HepG2 (cell line): ENCODE data around the gene ARMC3. TPM values are rescaled to one million over a fixed set of nuclear protein-coding genes. Genes with fewer than 3 reads are reported as not detected.

Experiments used
- ATAC-seq: fragments of 200-7000 bp; cut with Tn5 transposase; 3 replicates; pipeline ENCODE4 v1.9.1; 2020; ENCODE audit warnings: mild to moderate bottlenecking, moderate library complexity
- BruUV-seq: library from RNA; stranded (reverse); fragments of 400-500 nt; replicated peaks from 2 replicates; lab custom pipeline; 2021; lab: Mats Ljungman, UMichigan
- CTCF ChIA-PET: fragments of 300-600 bp; formaldehyde crosslinking; extraction: SDS; loops from one replicate; lab custom pipeline; 2021; ENCODE audit warnings: low total read pairs, inconsistent platforms, low intra/inter-chr PET ratio; lab: Yijun Ruan, JAX
- POLR2A ChIA-PET: fragments of 350-600 bp; sonication (Branson Sonifier 250); formaldehyde crosslinking; loops from one replicate; lab custom pipeline; 2020; ENCODE audit warnings: antibody characterized with exemption, inconsistent platforms; lab: Yijun Ruan, JAX
- DNase-seq: peaks from one replicate; pipeline ENCODE4 v3.0.0-alpha.2; 2015; ENCODE audit warnings: low spot score
- FAIRE-seq: peaks from 3 replicates; lab custom pipeline; 2011; peaks lifted over from hg19 to GRCh38; lab: Jason Lieb, UNC
- H2AFZ ChIP-seq: one replicate; pipeline ENCODE4 v1.6.1; 2011; ENCODE audit warnings: low read length, inconsistent platforms
- H3K27ac ChIP-seq: fragments of 300-600 bp; 3 replicates; pipeline ENCODE4 v1.8.0; 2011; ENCODE audit warnings: mixed run types, mild to moderate bottlenecking, mixed read lengths, low read length, inconsistent platforms; ENCODE audit not compliant: insufficient read depth; ENCODE audit errors: extremely low read length
- H3K27me3 ChIP-seq, 2 experiments: fragments of 200-600 bp in 1 of 2; 2 replicates in 1 of 2; 3 replicates in 1 of 2; pipeline versions ENCODE4 v1.6.0 to v1.8.0; 2011; ENCODE audit warnings: low read length in 2 of 2, mild to moderate bottlenecking in 2 of 2, moderate library complexity in 2 of 2, inconsistent platforms in 1 of 2; ENCODE audit not compliant: insufficient read depth in 2 of 2, control insufficient read depth in 1 of 2
- H3K36me3 ChIP-seq, 2 experiments: fragments of 200-600 bp in 1 of 2; replicated peaks in 1 of 2; 2 replicates in 1 of 2; 3 replicates in 1 of 2; pipeline versions ENCODE4 v1.5.1 to v1.8.0; 2011; ENCODE audit warnings: low read length in 2 of 2, inconsistent platforms in 1 of 2; ENCODE audit not compliant: insufficient read depth in 2 of 2, control insufficient read depth in 1 of 2
- H3K4me1 ChIP-seq: 2 replicates; pipeline ENCODE4 v1.5.1; 2012; ENCODE audit warnings: low read length, inconsistent platforms; ENCODE audit not compliant: insufficient read depth
- H3K4me2 ChIP-seq: 2 replicates; pipeline ENCODE4 v1.6.0; 2011; ENCODE audit warnings: low read depth, low read length, inconsistent platforms
- H3K4me3 ChIP-seq, 3 experiments: fragments of 200-600 bp in 1 of 3; sonication (generic), shearing (Covaris generic) in 1 of 3; replicated peaks in 1 of 3; 2 replicates each; pipeline ENCODE4 v1.5.1; 2011 to 2016; ENCODE audit warnings: low read length in 3 of 3, inconsistent platforms in 2 of 3, low read depth in 2 of 3, mild to moderate bottlenecking in 2 of 3, control low read depth in 1 of 3, mixed read lengths in 1 of 3; ENCODE audit not compliant: insufficient read depth in 1 of 3
- H3K79me2 ChIP-seq: one replicate; pipeline ENCODE4 v1.6.1; 2011; ENCODE audit warnings: low read length, inconsistent platforms; ENCODE audit not compliant: insufficient read depth
- H3K9ac ChIP-seq: 2 replicates; pipeline ENCODE4 v1.6.0; 2011; ENCODE audit warnings: mild to moderate bottlenecking, low read depth, low read length, inconsistent platforms; ENCODE audit not compliant: insufficient read depth
- H3K9me3 ChIP-seq: 2 replicates; pipeline ENCODE4 v1.5.1; 2012; ENCODE audit warnings: mild to moderate bottlenecking, low read length
- H4K20me1 ChIP-seq: 2 replicates; pipeline ENCODE4 v1.6.0; 2011; ENCODE audit warnings: inconsistent platforms, mild to moderate bottlenecking, low read length, moderate library complexity; ENCODE audit not compliant: insufficient read depth
- BCLAF1 ChIP-seq: fragments of 450-650 bp; IDR thresholded peaks from 2 replicates; pipeline ENCODE4 v1.6.1; 2017; ENCODE audit warnings: mild to moderate bottlenecking
- ETV5 ChIP-seq: IDR thresholded peaks from 2 replicates; pipeline ENCODE4 v1.6.1; 2018; ENCODE audit warnings: missing biosample characterization, missing genetic modification reagents, inconsistent platforms, borderline replicate concordance
- GRHL1 ChIP-seq: sonication (generic); formaldehyde crosslinking; conservative IDR thresholded peaks from 2 replicates; pipeline ENCODE4 v1.8.0; 2022; ENCODE audit warnings: missing genetic modification reagents
- MAFG ChIP-seq: sonication (generic); formaldehyde crosslinking; IDR thresholded peaks from 2 replicates; pipeline ENCODE4 v1.5.1; 2020; ENCODE audit warnings: mild to moderate bottlenecking, missing genetic modification reagents
- PAF1 ChIP-seq: IDR thresholded peaks from 2 replicates; pipeline ENCODE4 v1.6.1; 2016; ENCODE audit warnings: missing genetic modification reagents, missing compliant biosample characterization
- PAWR ChIP-seq: sonication (generic); formaldehyde crosslinking; IDR thresholded peaks from 2 replicates; pipeline ENCODE4 v1.4.0; 2020; ENCODE audit warnings: missing genetic modification reagents, mild to moderate bottlenecking, borderline replicate concordance
- REST ChIP-seq, 2 experiments: IDR thresholded peaks; 2 replicates each; pipeline ENCODE4 v1.6.1; 2011 to 2012; ENCODE audit warnings: low read length in 2 of 2, borderline replicate concordance in 1 of 2, low read depth in 1 of 2, mild to moderate bottlenecking in 1 of 2, moderate library complexity in 1 of 2
- TFDP1 ChIP-seq: IDR thresholded peaks from 2 replicates; pipeline ENCODE4 v1.6.1; 2016; ENCODE audit warnings: missing compliant biosample characterization, missing genetic modification reagents, borderline replicate concordance
- ZMYM2 ChIP-seq: sonication (generic); formaldehyde crosslinking; IDR thresholded peaks from 2 replicates; pipeline ENCODE4 v1.8.0; 2022; ENCODE audit warnings: mild to moderate bottlenecking, missing genetic modification reagents
- ZNF503 ChIP-seq: sonication (generic); formaldehyde crosslinking; IDR thresholded peaks from 2 replicates; pipeline ENCODE4 v1.4.0; 2020; ENCODE audit warnings: missing genetic modification reagents
- ZNF629 ChIP-seq: sonication (generic); formaldehyde crosslinking; conservative IDR thresholded peaks from 2 replicates; pipeline ENCODE4 v1.5.0; 2020; ENCODE audit warnings: missing genetic modification reagents
- ZNF709 ChIP-seq: sonication (generic); formaldehyde crosslinking; IDR thresholded peaks from 2 replicates; pipeline ENCODE4 v1.5.0; 2020; ENCODE audit warnings: mild to moderate bottlenecking, missing genetic modification reagents
- WGBS: methylation state at CpG from one replicate; pipeline ENCODE4 v1.1.6; 2017; ENCODE audit warnings: low lambda C conversion rate; 5-methylcytosine and 5-hydroxymethylcytosine counted together
- in situ Hi-C: cut with HindIII; loops from 2 replicates; pipeline ENCODE4 v1.10.0; 2017; ENCODE audit warnings: low pct_unique_long_range_greater_than_20kb; ENCODE audit not compliant: extremely low pct_ligation_motif_present
- intact Hi-C: fragments of 100-400 bp; cut with micrococcal nuclease; formaldehyde crosslinking; loops from one replicate; pipeline ENCODE4 v1.10.0; 2022; ENCODE audit not compliant: unreplicated experiment
- polyA plus RNA-seq, 8 experiments: library from polyadenylated mRNA; depleted of rRNA in 3 of 8; stranded (reverse) in 7 of 8; unstranded in 1 of 8; fragments of >200 nt; fragmentation: Illumina TruSeq in 4 of 8; extraction: Trizol in 4 of 8; gene quantifications; 2 replicates each; pipeline versions ENCODE4 v1.2.1 to v1.2.3, GENCODE V29; 2011 to 2016; ENCODE audit warnings: low read depth in 4 of 8, missing spikeins in 1 of 8, mixed read lengths in 1 of 8; ENCODE audit not compliant: insufficient read depth in 1 of 8
- total RNA-seq, 5 experiments: library from RNA; depleted of rRNA; stranded (reverse); fragments of >200 nt; fragmentation: Illumina TruSeq; extraction: Trizol; gene quantifications; 2 replicates each; pipeline ENCODE4 v1.2.3, GENCODE V29; 2016; ENCODE audit warnings: low read depth in 1 of 5

Gene ARMC3
- total and polyA plus RNA-seq, 2 of the 13 experiments (the other 11 are each of a cell fraction or from before 2014, with no cell fraction given), result not detected

- Histone ChIP-seq H3K27me3 (0 out of 5 replicates have a peak, but pooled peaks cover 0 to 5% of the 10 kb centered on the region in 2 experiments), H4K20me1 (no peaks in the 10 kb centered on the region), H3K79me2 (no peaks in the 10 kb centered on the region), H3K27ac (no peak overlapping the region), H3K4me2 (no peak overlapping the region), H3K9me3 (no peaks in the 10 kb centered on the region), H3K4me3 (no peak overlapping the region), H3K36me3 (no peaks in the 10 kb centered on the region), H2AFZ (no peak overlapping the region), H3K9ac (no peak overlapping the region), H3K4me1 (no peaks in the 10 kb centered on the region)
- in situ Hi-C loops (no loop called here), intact Hi-C loops (no loop called here)
- DNase-seq (no peak), ATAC-seq (no peak), FAIRE-seq (no peak)
- CTCF ChIA-PET, result no interaction called here
- no TSS peak for BruUV-seq
- WGBS, result 0% methylated on average over 2 of the region's 2 CpGs
- POLR2A ChIA-PET, result interaction anchor here (0.6 kb wide), 1 partner anchor 442 kb away, joined by 3 read pairs; no protein-coding TSS in a partner anchor
- TF ChIP-seq MAFG (CRISPR knock-in tag) (no peak), PAF1 (CRISPR knock-in tag) (no peak), ZMYM2 (CRISPR knock-in tag) (no peak), BCLAF1 (no peak), PAWR (CRISPR knock-in tag) (no peak), GRHL1 (CRISPR knock-in tag) (no peak), TFDP1 (no peak), ZNF709 (no peak), ETV5 (CRISPR knock-in tag) (no peak), REST (IDR thresholded peaks at IDR 0.05; ENCODE audit: borderline replicate concordance in 1 of 2, low read depth in 1 of 2, low read length in 2 of 2) (no peak), ZNF503 (no peak), ZNF629 (CRISPR knock-in tag) (no peak)
These were observed 50.4 kb downstream of the ARMC3 start for GRCh38 chr10:22978287-22978686.
